Posterior cingulate gyrus (tissue), 11 donors: ENCODE results near the gene NLGN3.

ENCODE experiments used
- DNase-seq, 10 donors: peaks; one replicate each; pipeline versions ENCODE4 v3.0.0 to v3.0.0-alpha.2; 2020 to 2021; ENCODE audit warnings: mixed read lengths in 3 of 10
- intact Hi-C: fragments of 100-400 bp; cut with DNase I; formaldehyde crosslinking; loops from one replicate; pipeline ENCODE4 v1.15.1; 2023

NLGN3 gene

GRCh38 chrX:71117358-71117757, 27.3 kb upstream of the NLGN3 start:
- intact Hi-C loops: no loop called here

GRCh38 chrX:71118032-71118984, 26.3 kb upstream of the NLGN3 start, which contains the start of gene MED12:
Gene MED12, plus strand, starts transcription at chrX:71118596. Its CDS starts 159 bp downstream, at chrX:71118755.
- DNase-seq: peak; percentile 76 to 98 (median 85)
- intact Hi-C loops: loop anchor here (2.0 kb wide), 1 partner anchor 20 kb away; no protein-coding TSS in a partner anchor

More at GRCh38 chrX:71117358-71117757, 27.3 kb upstream of the NLGN3 start:
- DNase-seq: no peak

- DNase-seq: peak in 1 of 10 donors; percentile 66
- intact Hi-C loops: loop anchor here (2.0 kb wide), 1 partner anchor 20 kb away; no protein-coding TSS in a partner anchor
These were observed 25.6 kb upstream of the NLGN3 start for GRCh38 chrX:71118985-71119535.

- intact Hi-C loops: no loop called here
These were observed 16.3 kb upstream of the NLGN3 start for GRCh38 chrX:71128166-71128833.

GRCh38 chrX:71128915-71129765, 15.5 kb upstream of the NLGN3 start:
- intact Hi-C loops: no loop called here
- DNase-seq: peak; percentile 41 to 95 (median 74)

More at GRCh38 chrX:71128166-71128833, 16.3 kb upstream of the NLGN3 start:
- DNase-seq: peak in 1 of 10 donors; percentile 13

DNA sequence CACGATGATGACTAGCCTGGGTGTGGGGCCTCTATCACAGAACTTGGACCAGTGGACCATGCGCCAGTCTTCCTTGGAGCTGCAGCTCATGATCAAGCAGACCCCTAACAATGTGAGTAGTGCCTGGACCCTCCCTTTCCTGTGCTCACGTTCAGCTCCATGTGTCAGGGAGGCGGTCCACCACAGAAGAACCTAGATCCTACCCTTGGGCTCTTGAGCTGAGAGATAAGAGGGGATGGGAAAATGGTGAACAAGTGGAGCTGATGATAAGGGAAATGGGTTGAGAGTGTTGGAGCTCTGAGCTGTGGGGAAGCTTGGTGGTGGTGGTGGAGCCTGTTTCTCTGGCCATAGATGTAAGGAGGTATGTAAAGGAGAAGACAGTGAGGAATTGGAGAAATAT, 13.1 kb upstream of the NLGN3 start:
- intact Hi-C loops: no loop called here
- DNase-seq: no peak

DNA sequence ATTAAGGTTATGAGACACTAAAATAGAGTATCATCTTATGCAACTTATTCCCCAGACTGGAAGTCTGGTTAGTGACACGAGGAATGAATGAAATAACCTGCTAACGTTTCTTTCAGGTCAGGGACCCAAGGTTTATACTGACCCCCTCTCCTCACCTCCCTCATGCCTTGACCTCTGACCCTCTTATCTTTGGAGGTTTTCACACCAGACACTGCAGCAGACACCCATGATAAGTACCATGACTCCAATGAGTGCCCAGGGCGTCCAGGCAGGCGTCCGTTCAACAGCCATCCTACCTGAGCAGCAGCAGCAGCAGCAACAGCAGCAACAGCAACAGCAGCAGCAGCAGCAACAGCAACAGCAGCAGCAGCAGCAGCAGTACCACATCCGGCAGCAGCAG, 4.2 kb upstream of the NLGN3 start:
- DNase-seq: peak in 1 of 10 donors; percentile 53
- intact Hi-C loops: no loop called here

- intact Hi-C loops: no loop called here
- DNase-seq: peak in 6 of 10 donors; percentile 24 to 86 (median 54)
These were observed 1.1 kb upstream of the NLGN3 start for GRCh38 chrX:71143508-71143907.

GRCh38 chrX:71147496-71148277, 3.0 kb downstream of the NLGN3 start:
- intact Hi-C loops: no loop called here
- peak in 5 of 10 donors; percentile 21 to 89 (median 27) for DNase-seq

GRCh38 chrX:71148278-71148663, 3.6 kb downstream of the NLGN3 start:
- intact Hi-C loops: no loop called here
- peak in 2 of 10 donors; percentile 62 to 82 for DNase-seq

DNA sequence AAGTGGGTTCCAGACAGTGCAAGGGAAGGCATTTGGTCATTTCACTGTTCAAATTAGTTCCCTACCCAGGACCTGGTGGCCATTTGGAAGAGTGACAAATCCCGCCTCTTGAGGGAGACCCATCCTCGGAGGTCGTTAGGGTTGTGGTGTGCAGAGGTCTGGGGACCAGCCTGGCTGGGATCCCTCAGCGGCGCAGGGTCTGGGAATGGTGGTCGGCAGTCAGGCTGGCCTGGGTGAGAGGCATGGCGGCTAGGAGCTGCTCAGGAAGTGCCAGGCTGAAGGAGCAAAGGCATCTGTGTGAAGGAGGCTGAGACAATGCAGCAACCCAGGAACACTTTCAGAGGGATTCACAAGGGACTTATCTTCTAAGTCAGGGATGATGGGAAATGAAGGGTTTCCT, 6.7 kb downstream of the NLGN3 start:
- intact Hi-C loops: no loop called here
- peak in 1 of 10 donors; percentile 54 for DNase-seq

DNA sequence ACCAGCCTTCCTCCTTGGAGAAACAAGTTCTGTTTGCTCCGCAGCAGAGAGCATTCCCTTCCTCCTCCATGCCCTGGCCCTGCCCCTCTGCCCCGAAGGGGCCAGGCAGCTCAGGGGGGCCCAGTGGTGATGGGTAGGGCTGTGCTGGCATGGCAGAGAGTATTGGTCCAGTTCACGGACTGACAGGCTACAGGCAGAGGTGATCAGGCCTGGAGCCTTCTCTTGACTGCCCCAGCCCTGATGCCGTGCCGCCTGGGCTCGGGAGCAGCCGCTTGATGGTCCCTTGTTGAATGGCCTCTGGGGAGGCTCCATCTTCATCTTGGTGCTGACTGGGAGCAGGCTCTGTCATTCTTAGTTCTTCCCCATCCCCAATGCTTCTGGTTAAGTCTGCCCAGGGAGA, 9.6 kb downstream of the NLGN3 start:
- DNase-seq: peak in 1 of 10 donors; percentile 18
- intact Hi-C loops: no loop called here

GRCh38 chrX:71154641-71155040, 10.0 kb downstream of the NLGN3 start:
- DNase-seq: peak in 1 of 10 donors; percentile 69
- intact Hi-C loops: no loop called here

- peak in 1 of 10 donors; percentile 62 for DNase-seq
- intact Hi-C loops: no loop called here
These were observed 14.0 kb downstream of the NLGN3 start for GRCh38 chrX:71158603-71159002.

DNA sequence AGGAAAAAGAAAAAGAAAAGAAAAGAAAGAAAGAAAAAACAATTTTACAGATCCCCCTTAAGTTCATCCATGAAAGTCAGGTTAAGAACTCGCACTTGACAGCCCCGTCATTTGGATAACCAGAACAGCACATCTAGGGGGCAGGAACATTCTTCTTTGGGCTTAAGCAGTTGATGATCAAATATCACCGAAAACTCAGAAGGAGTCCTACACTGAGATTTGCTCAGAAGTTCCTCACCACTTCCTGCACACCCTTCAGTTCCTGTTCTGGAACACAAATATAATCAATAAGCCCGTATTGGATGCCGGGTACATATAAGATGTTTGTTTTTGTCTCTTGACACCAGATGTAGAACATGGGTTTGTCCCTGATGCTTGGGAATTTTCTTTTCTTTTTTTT, 14.7 kb downstream of the NLGN3 start:
- no peak for DNase-seq
- intact Hi-C loops: no loop called here

GRCh38 chrX:71160475-71160874, 15.8 kb downstream of the NLGN3 start:
- intact Hi-C loops: no loop called here
- DNase-seq: no peak

- intact Hi-C loops: no loop called here
These were observed 18.3 kb downstream of the NLGN3 start for GRCh38 chrX:71162981-71163380.

GRCh38 chrX:71164071-71164470, 19.4 kb downstream of the NLGN3 start:
- intact Hi-C loops: no loop called here
- DNase-seq: peak in 1 of 10 donors; percentile 81

More at GRCh38 chrX:71162981-71163380, 18.3 kb downstream of the NLGN3 start:
- DNase-seq: peak in 5 of 10 donors; percentile 23 to 88 (median 51)

GRCh38 chrX:71166461-71166860, 21.8 kb downstream of the NLGN3 start:
- intact Hi-C loops: no loop called here
- DNase-seq: peak in 4 of 10 donors; percentile 28 to 89 (median 36)
